EH (cell line): ENCODE measurements around the gene AGAP2.
"Not testable (repeated sequence)": the region's sequence is repeated elsewhere in the genome, so short reads cannot be mapped to it uniquely, and the experiment has no call there.

Source experiments
- DNase-seq: peaks from one replicate; pipeline ENCODE4 v3.0.0-alpha.2; 2015; ENCODE audit warnings: low read depth

The AGAP2 gene

GRCh38 chr12:57722716-57723629 is 15.6 kb downstream of the AGAP2 start:
- no peak for DNase-seq

GRCh38 chr12:57721846-57722608 is 16.5 kb downstream of the AGAP2 start:
- not testable (repeated sequence) for DNase-seq

- no peak for DNase-seq
Measured at GRCh38 chr12:57720606-57721595, 17.6 kb downstream of the AGAP2 start.

- DNase-seq: no peak
Measured at GRCh38 chr12:57719777-57720605, 18.6 kb downstream of the AGAP2 start.

- no peak for DNase-seq
Measured at GRCh38 chr12:57718641-57719528, 19.7 kb downstream of the AGAP2 start.

GRCh38 chr12:57717846-57718640 is 20.5 kb downstream of the AGAP2 start:
- no peak for DNase-seq

GRCh38 chr12:57717131-57717530 is 21.4 kb downstream of the AGAP2 start:
- DNase-seq: no peak

GRCh38 chr12:57716305-57716704 is 22.2 kb downstream of the AGAP2 start:
- no peak for DNase-seq

GRCh38 chr12:57715786-57716185 is 22.8 kb downstream of the AGAP2 start:
- DNase-seq: no peak

- not testable (repeated sequence) for DNase-seq
Measured at GRCh38 chr12:57715036-57715748, 23.4 kb downstream of the AGAP2 start.

GRCh38 chr12:57713209-57713608 is 25.3 kb downstream of the AGAP2 start:
- no peak for DNase-seq

GRCh38 chr12:57712701-57713100 is 25.8 kb downstream of the AGAP2 start:
- DNase-seq: no peak

- DNase-seq: no peak
Measured at GRCh38 chr12:57708296-57708695, 30.2 kb downstream of the AGAP2 start.

GRCh38 chr12:57707250-57707649 is 31.3 kb downstream of the AGAP2 start:
- DNase-seq: no peak

GRCh38 chr12:57700317-57700716 is 38.2 kb downstream of the AGAP2 start:
- DNase-seq: no peak

GRCh38 chr12:57698414-57698813 is 40.1 kb downstream of the AGAP2 start:
- DNase-seq: no peak

GRCh38 chr12:57697076-57697475 is 41.5 kb downstream of the AGAP2 start:
- no peak for DNase-seq

- DNase-seq: no peak
Measured at GRCh38 chr12:57695770-57696432, 42.6 kb downstream of the AGAP2 start.
